ENCODE measurements around the gene VWA5B1.

GRCh38 chr1:20265250-20265649, 25.4 kb upstream of the VWA5B1 start:
- TF ChIP-seq EZH2 (IDR thresholded peaks at IDR 0.05; ENCODE audit: borderline replicate concordance, control insufficient read depth, low read depth, low read length) (no peak), POLR2A (IDR thresholded peaks at IDR 0.05; ENCODE audit: low read depth, low read length) (no peak), ZNF217 (IDR thresholded peaks at IDR 0.05) (no peak), MXI1 (IDR thresholded peaks at IDR 0.05; ENCODE audit: low read depth, low read length) (no peak), ETV6 (conservative IDR thresholded peaks at IDR 0.05 in 1 of 2, IDR thresholded peaks at IDR 0.05 in 1 of 2; ENCODE audit: borderline replicate concordance in 1 of 2, low read depth in 1 of 2) (no peak), POU2F2 (IDR thresholded peaks at IDR 0.05; ENCODE audit: borderline replicate concordance, low read depth, low read length) (no peak), NR2C2 (IDR thresholded peaks at IDR 0.05; ENCODE audit: borderline replicate concordance, control insufficient read depth, insufficient read length, low read depth) (no peak), ATF7 (IDR thresholded peaks at IDR 0.05; ENCODE audit: low read depth) (no peak), CTCF (IDR thresholded peaks at IDR 0.05 in 2 of 3, conservative IDR thresholded peaks at IDR 0.05 in 1 of 3; ENCODE audit: control insufficient read depth in 2 of 3, extremely low read depth in 1 of 3, insufficient read depth in 1 of 3, low read depth in 3 of 3, low read length in 3 of 3) (no peak), ESRRA (IDR thresholded peaks at IDR 0.05; ENCODE audit: low read length) (no peak)
